OCI-LY3 (cell line): Measurements from ENCODE around the gene MICALL2.

ENCODE experiments used
- H2AFZ ChIP-seq: fragments of 200-600, 300-600 bp; shearing (Covaris generic); 2 replicates; pipeline ENCODE4 v1.6.0; 2014; ENCODE audit warnings: antibody characterized with exemption, low read depth, low read length
- H3K27ac ChIP-seq: fragments of 200-600, 300-600 bp; sonication (generic); 2 replicates; pipeline ENCODE4 v1.5.1; 2014; ENCODE audit warnings: mild to moderate bottlenecking, low read length, moderate library complexity, mixed read lengths
- H3K27me3 ChIP-seq: fragments of 200-600, 300-600 bp; sonication (generic); 2 replicates; pipeline ENCODE4 v1.6.1; 2014; ENCODE audit warnings: low read depth, low read length, mixed read lengths
- H3K36me3 ChIP-seq: fragments of 200-600, 300-600 bp; sonication (generic); replicated peaks from 2 replicates; pipeline ENCODE3; 2014; ENCODE audit warnings: low read depth, low read length, mixed read lengths
- H3K4me1 ChIP-seq: fragments of 300-600, 200-600 bp; sonication (generic); 2 replicates; pipeline ENCODE4 v1.6.1; 2014; ENCODE audit warnings: low read length, mixed read lengths
- H3K4me2 ChIP-seq: fragments of 200-600, 300-600 bp; sonication (generic); 2 replicates; pipeline ENCODE4 v1.6.1; 2014; ENCODE audit warnings: low read length, mixed read lengths
- H3K4me3 ChIP-seq: fragments of 300-600, 200-600 bp; sonication (generic); 2 replicates; pipeline ENCODE4 v1.5.1; 2014; ENCODE audit warnings: antibody characterized with exemption, mild to moderate bottlenecking, low read length, moderate library complexity
- H3K79me2 ChIP-seq: fragments of 300-600, 200-600 bp; shearing (Covaris generic); 2 replicates; pipeline ENCODE4 v1.6.1; 2014; ENCODE audit warnings: mild to moderate bottlenecking, low read length, mixed read lengths
- H3K9ac ChIP-seq: fragments of 300-600, 200-600 bp; shearing (Covaris generic); 2 replicates; pipeline ENCODE4 v1.6.0; 2014; ENCODE audit warnings: mild to moderate bottlenecking, low read length, moderate library complexity
- H3K9me3 ChIP-seq: fragments of 200-600, 300-600 bp; shearing (Covaris generic); 2 replicates; pipeline ENCODE4 v1.6.1; 2014; ENCODE audit warnings: low read length, mixed read lengths; ENCODE audit not compliant: insufficient read depth
- H4K20me1 ChIP-seq: fragments of 200-600, 300-600 bp; sonication (generic); 2 replicates; pipeline ENCODE4 v1.6.1; 2016; ENCODE audit warnings: low read length, mixed read lengths; ENCODE audit not compliant: insufficient read depth
- EZH2phosphoT487 ChIP-seq: fragments of 200-600 bp; shearing (Covaris generic); IDR thresholded peaks from 2 replicates; pipeline ENCODE4 v1.6.1; 2018; ENCODE audit warnings: antibody characterized with exemption, mixed run types, low read depth
- TF ChIP-seq, protein P1 (sequence below): fragments of 200-600, 300-600 bp; sonication (generic); IDR thresholded peaks from 2 replicates; pipeline ENCODE4 v1.5.1; 2014; ENCODE audit warnings: antibody characterized with exemption, low read length, low read depth

The MICALL2 gene

DNA sequence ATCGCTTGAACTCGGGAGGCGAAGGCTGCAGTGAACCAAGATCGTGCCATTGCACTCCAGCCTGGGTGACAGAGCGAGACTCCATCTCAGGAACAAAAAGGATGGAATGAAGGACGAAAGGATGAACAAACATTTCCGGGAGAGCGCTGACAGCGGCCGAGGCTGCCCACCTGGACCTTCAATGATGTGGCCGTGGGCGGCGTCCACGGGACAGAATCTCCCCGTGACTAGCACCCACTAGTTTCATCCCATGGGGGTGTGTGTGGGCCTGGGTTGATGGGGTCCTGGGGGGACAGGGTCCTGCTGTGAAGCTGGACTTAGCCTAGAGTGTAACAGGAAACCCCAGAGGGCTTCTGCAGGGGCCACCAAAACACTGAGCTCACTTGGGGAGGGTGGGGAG is 32.8 kb downstream of the MICALL2 start:
- Histone ChIP-seq H3K9me3 (no peaks in the 10 kb centered on the region), H3K4me1 (no peaks in the 10 kb centered on the region), H3K27me3 (no peaks in the 10 kb centered on the region), H3K4me2 (no peak overlapping the region), H2AFZ (no peak overlapping the region), H3K4me3 (no peak overlapping the region), H3K27ac (no peak overlapping the region), H4K20me1 (no peaks in the 10 kb centered on the region), H3K79me2 (no peaks in the 10 kb centered on the region), H3K36me3 (no peaks in the 10 kb centered on the region), H3K9ac (no peak overlapping the region)
- TF ChIP-seq, protein P1, sequence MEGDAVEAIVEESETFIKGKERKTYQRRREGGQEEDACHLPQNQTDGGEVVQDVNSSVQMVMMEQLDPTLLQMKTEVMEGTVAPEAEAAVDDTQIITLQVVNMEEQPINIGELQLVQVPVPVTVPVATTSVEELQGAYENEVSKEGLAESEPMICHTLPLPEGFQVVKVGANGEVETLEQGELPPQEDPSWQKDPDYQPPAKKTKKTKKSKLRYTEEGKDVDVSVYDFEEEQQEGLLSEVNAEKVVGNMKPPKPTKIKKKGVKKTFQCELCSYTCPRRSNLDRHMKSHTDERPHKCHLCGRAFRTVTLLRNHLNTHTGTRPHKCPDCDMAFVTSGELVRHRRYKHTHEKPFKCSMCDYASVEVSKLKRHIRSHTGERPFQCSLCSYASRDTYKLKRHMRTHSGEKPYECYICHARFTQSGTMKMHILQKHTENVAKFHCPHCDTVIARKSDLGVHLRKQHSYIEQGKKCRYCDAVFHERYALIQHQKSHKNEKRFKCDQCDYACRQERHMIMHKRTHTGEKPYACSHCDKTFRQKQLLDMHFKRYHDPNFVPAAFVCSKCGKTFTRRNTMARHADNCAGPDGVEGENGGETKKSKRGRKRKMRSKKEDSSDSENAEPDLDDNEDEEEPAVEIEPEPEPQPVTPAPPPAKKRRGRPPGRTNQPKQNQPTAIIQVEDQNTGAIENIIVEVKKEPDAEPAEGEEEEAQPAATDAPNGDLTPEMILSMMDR, result no peak
- no peak for TF ChIP-seq EZH2phosphoT487

DNA sequence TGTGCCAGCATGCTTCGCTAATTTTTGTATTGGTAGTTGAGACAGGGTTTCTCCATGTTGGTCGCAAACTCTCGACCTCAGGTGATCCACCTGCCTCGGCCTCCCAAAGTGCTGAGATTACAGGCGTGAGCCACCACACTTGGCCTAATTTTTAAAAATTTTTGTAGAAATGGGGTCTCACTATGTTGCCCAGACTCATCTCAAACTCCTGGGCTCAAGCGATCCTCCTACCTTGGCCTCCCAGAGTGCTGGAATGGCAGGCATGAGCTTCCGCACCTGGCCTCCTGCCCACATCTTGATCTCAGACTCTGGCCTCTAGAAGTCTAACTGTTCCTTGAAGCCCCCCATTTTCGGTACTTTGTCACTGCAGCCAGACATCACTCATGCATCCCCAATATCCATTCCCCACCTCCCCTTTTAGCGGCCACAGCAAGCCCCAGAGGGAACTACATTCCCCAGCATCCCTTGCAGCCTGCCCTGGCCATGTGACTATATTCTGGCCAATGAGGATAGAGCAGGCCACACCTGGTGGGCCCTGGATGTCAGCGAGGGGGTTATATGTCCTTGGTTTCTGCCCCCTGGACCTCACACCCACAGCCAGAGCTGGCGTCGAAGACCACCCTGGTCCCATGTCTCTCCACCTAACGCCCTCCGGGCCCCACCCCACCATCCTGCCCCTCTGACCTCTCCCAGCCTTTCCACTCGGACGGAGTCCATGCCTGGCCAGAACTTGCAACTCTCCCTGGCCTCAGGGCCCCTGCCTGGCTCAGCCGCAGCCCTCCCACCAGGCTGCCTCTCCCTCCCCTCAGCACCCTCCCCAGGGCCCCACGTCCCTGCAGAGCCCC is 33.8 kb downstream of the MICALL2 start:
- Histone ChIP-seq H3K9ac (no peak overlapping the region), H3K36me3 (no peaks in the 10 kb centered on the region), H3K4me3 (no peak overlapping the region), H3K27me3 (no peaks in the 10 kb centered on the region), H3K4me1 (no peaks in the 10 kb centered on the region), H3K27ac (no peak overlapping the region), H4K20me1 (no peaks in the 10 kb centered on the region), H2AFZ (no peak overlapping the region), H3K79me2 (no peaks in the 10 kb centered on the region), H3K4me2 (no peak overlapping the region), H3K9me3 (no peaks in the 10 kb centered on the region)
- TF ChIP-seq EZH2phosphoT487, result no peak
- TF ChIP-seq, protein P1, result no peak

DNA sequence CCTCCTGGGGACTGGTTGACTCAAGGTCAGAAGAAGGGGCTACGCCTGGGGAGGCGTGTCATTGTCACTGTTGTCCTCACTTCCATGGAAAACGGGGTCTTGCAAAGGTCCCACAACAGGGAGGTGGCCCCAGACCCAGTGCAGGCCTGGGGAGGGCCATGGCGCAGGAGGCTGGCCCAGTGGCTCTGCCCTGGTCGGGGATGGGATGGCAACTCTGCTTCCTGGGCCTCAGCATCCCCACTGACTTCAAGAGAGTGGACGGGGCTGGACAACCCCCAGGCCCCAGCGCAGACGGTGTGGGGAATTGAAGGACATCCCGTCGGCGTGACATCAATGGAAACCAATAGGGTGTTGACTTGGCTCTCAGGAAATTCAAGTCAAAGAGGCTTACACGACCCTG is 35.2 kb downstream of the MICALL2 start:
- Histone ChIP-seq H3K4me1 (no peaks in the 10 kb centered on the region), H3K4me3 (no peak overlapping the region), H3K9me3 (no peaks in the 10 kb centered on the region), H3K27ac (no peak overlapping the region), H3K27me3 (no peaks in the 10 kb centered on the region), H3K4me2 (no peak overlapping the region), H3K79me2 (no peaks in the 10 kb centered on the region), H4K20me1 (no peaks in the 10 kb centered on the region), H3K9ac (no peak overlapping the region), H3K36me3 (no peaks in the 10 kb centered on the region), H2AFZ (no peak overlapping the region)
- TF ChIP-seq, protein P1, result no peak

DNA sequence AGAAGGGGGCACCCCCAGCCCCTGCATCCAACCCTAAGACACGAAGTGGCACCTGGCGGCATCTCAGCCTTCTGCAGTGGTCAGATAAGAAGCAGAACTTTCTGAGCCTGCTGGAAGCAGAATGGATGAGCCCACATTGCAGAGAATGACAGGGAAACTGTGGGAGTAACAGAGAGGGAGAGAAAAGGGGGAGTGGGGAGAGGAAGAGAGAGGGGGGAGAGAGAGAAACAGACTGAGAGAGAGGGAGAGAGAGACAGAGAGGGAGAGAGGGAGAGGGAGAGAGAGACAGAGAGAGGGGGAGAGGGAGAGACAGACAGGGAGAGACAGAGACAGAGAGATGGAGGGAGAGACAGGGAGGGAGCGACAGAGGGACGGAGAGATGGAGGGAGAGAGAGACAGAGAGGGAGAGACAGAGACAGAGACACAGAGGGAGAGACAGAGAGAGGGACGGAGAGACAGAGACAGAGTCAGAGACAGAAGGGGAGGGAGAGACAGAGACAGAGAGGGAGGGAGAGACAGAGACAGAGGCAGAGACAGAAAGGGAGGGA is 35.9 kb downstream of the MICALL2 start:
- Histone ChIP-seq H3K4me1 (no peaks in the 10 kb centered on the region), H3K36me3 (no peaks in the 10 kb centered on the region), H4K20me1 (no peaks in the 10 kb centered on the region), H3K27ac (no peak overlapping the region), H3K9me3 (no peaks in the 10 kb centered on the region), H2AFZ (no peak overlapping the region), H3K27me3 (no peaks in the 10 kb centered on the region), H3K4me3 (no peak overlapping the region), H3K4me2 (no peak overlapping the region), H3K79me2 (no peaks in the 10 kb centered on the region), H3K9ac (no peak overlapping the region)
- TF ChIP-seq, protein P1, result no peak
- TF ChIP-seq EZH2phosphoT487, result no peak
